Esophagus squamous epithelium (tissue), 5 donors: Measurements from ENCODE around the gene IDH1. TPM values are rescaled to one million over a fixed set of nuclear protein-coding genes. Genes with fewer than 3 reads are reported as not detected.

ENCODE experiments used
- DNase-seq: peaks from one replicate; lab custom pipeline; 2025; lab: John Stamatoyannopoulos, UW
- H3K27ac ChIP-seq, 4 donors: fragments of 200-600 bp; sonication (generic); one replicate each; pipeline ENCODE4 v1.5.1; 2016 to 2019; ENCODE audit warnings: mild to moderate bottlenecking in 1 of 4
- H3K27me3 ChIP-seq, 4 donors: fragments of 200-600 bp; sonication (generic); 1 replicate in 3 of 4; 2 replicates in 1 of 4; pipeline versions ENCODE4 v1.5.1 to v1.6.0; 2017 to 2021; ENCODE audit warnings: antibody characterized with exemption in 1 of 4
- H3K36me3 ChIP-seq, 3 donors: fragments of 200-600 bp; sonication (generic); one replicate each; pipeline ENCODE4 v1.5.1; 2016 to 2019
- H3K4me1 ChIP-seq, 3 donors: fragments of 200-600 bp; sonication (generic); one replicate each; pipeline ENCODE4 v1.5.1; 2017 to 2019
- H3K4me3 ChIP-seq, 4 donors: fragments of 200-600 bp; sonication (generic); 1 replicate in 3 of 4; 2 replicates in 1 of 4; pipeline ENCODE4 v1.5.1; 2016 to 2019; ENCODE audit warnings: mild to moderate bottlenecking in 2 of 4, moderate library complexity in 1 of 4
- H3K9me3 ChIP-seq, 3 donors: fragments of 200-600 bp; sonication (generic); one replicate each; pipeline ENCODE4 v1.5.1; 2016 to 2019
- CTCF ChIP-seq, 6 experiments: fragments of 450-650 bp in 4 of 6; fragments of 200-600 bp in 2 of 6; sonication (generic) in 2 of 6; IDR thresholded peaks; one replicate each; pipeline ENCODE4 v1.5.1; 2016 to 2019; ENCODE audit warnings: antibody characterized with exemption in 6 of 6, mild to moderate bottlenecking in 4 of 6, moderate library complexity in 4 of 6
- POLR2A ChIP-seq, 4 donors: fragments of 450-650 bp; IDR thresholded peaks; one replicate each; pipeline ENCODE4 v1.6.1; 2017; ENCODE audit warnings: antibody characterized with exemption in 4 of 4, mild to moderate bottlenecking in 4 of 4, moderate library complexity in 3 of 4
- WGBS, 2 donors: methylation state at CpG; one replicate each; pipeline ENCODE4 v1.1.5; 2018; 5-methylcytosine and 5-hydroxymethylcytosine counted together
- intact Hi-C: fragments of 100-400 bp; cut with DNase I; formaldehyde crosslinking; loops from one replicate; pipeline ENCODE4 v1.15.0; 2022
- total RNA-seq, 4 donors: library from RNA; depleted of rRNA; stranded (reverse); fragments of >200 nt; gene quantifications; one replicate each; pipeline ENCODE4 v1.1.0, GENCODE V29; 2016
- donor health status: DM: yes; HTN: yes; CAD: no.

The IDH1 gene
- total RNA-seq, 4 donors from 2014 or later: 108 to 223 (median 142) TPM

- Histone ChIP-seq H3K9me3 (no peaks in the 10 kb centered on the region), H3K27ac (no peak overlapping the region), H3K4me3 (no peak overlapping the region), H3K4me1 (no peaks in the 10 kb centered on the region), H3K27me3 (no peaks in the 10 kb centered on the region), H3K36me3 (no peaks in the 10 kb centered on the region)
- no peak for DNase-seq
- intact Hi-C loops: no loop called here
- no peak for TF ChIP-seq POLR2A (IDR thresholded peaks at IDR 0.05)
- no peak for TF ChIP-seq CTCF (IDR thresholded peaks at IDR 0.05)
- 77 to 80% methylated on average over 5 to 9 of the region's 9 CpGs for WGBS, 2 donors
These were observed 44.0 kb downstream of the IDH1 start for GRCh38 chr2:208210688-208211451.

GRCh38 chr2:208208335-208209085 lies 46.4 kb downstream of the IDH1 start:
- WGBS, 2 donors: 83 to 92% methylated on average over 9 of the region's 9 CpGs
- no peak for DNase-seq
- TF ChIP-seq CTCF (IDR thresholded peaks at IDR 0.05) (no peak), POLR2A (IDR thresholded peaks at IDR 0.05) (no peak)
- no peak overlapping the region for H3K4me3 ChIP-seq
- intact Hi-C loops: no loop called here
- H3K36me3 ChIP-seq: no peaks in the 10 kb centered on the region
- no peaks in the 10 kb centered on the region for H3K9me3 ChIP-seq
- no peaks in the 10 kb centered on the region for H3K4me1 ChIP-seq
- no peak overlapping the region for H3K27ac ChIP-seq
- H3K27me3 ChIP-seq: no peaks in the 10 kb centered on the region

DNA sequence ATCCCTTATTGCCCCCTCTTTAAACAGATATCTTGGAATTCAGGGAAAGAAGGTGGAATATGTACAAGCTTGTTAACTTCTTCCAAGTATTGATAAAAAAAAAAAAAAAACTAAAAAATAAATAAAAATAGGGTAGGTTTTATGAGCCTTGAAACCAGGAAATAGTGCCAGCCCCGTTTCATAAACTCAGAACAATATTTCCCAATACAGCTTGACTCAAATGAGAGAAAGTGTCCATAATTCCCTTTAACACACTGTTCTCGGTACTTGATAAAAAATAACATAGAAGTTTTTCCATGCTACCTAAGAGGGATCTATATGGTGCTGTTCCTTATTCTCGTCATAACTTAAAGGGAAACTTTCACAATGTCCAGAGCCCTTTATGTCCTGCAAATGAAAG lies 47.1 kb downstream of the IDH1 start:
- H3K9me3 ChIP-seq: no peaks in the 10 kb centered on the region
- intact Hi-C loops: no loop called here
- no peak for DNase-seq
- H3K27ac ChIP-seq: no peak overlapping the region
- no peaks in the 10 kb centered on the region for H3K4me1 ChIP-seq
- TF ChIP-seq POLR2A (IDR thresholded peaks at IDR 0.05) (no peak), CTCF (IDR thresholded peaks at IDR 0.05) (no peak)
- H3K36me3 ChIP-seq: no peaks in the 10 kb centered on the region
- 72 to 78% methylated on average over 3 of the region's 3 CpGs for whole genome bisulfite sequencing, 2 donors
- H3K4me3 ChIP-seq: no peak overlapping the region
- H3K27me3 ChIP-seq: no peaks in the 10 kb centered on the region

GRCh38 chr2:208204166-208204565 lies 50.7 kb downstream of the IDH1 start:
- intact Hi-C loops: no loop called here
- DNase-seq: no peak
- WGBS, 2 donors: 47 to 66% methylated on average over 5 of the region's 5 CpGs

More at GRCh38 chr2:208204166-208204565, 50.7 kb downstream of the IDH1 start:
- Histone ChIP-seq H3K36me3 (no peaks in the 10 kb centered on the region), H3K4me3 (no peak overlapping the region), H3K4me1 (no peaks in the 10 kb centered on the region), H3K27ac (no peak overlapping the region), H3K9me3 (no peaks in the 10 kb centered on the region), H3K27me3 (peaks cover 0 to 3% (median 0%) of the 10 kb centered on the region in 4 donors)
- no peak for TF ChIP-seq POLR2A (IDR thresholded peaks at IDR 0.05)
- no peak for TF ChIP-seq CTCF (IDR thresholded peaks at IDR 0.05)
